GM23248 (cell line): ENCODE measurements around the gene FAM25A. TPM values are rescaled to one million over a fixed set of nuclear protein-coding genes. Genes with fewer than 3 reads are reported as not detected.
"Not testable (repeated sequence)": the region's sequence is repeated elsewhere in the genome, so short reads cannot be mapped to it uniquely, and the experiment has no call there.

Experiments used
- DNase-seq: peaks from one replicate; pipeline ENCODE4 v3.0.0-alpha.2; 2015
- H2AFZ ChIP-seq: fragments of 200-600 bp; sonication (generic); 2 replicates; pipeline ENCODE4 v1.6.1; 2016; ENCODE audit warnings: antibody characterized with exemption
- H3F3A ChIP-seq: fragments of 200-600 bp; sonication (generic); 2 replicates; pipeline ENCODE4 v1.6.1; 2016; ENCODE audit warnings: mild to moderate bottlenecking, antibody characterized with exemption, mixed run types; ENCODE audit not compliant: insufficient read depth
- H3K27ac ChIP-seq: fragments of 200-600 bp; sonication (generic); 2 replicates; pipeline ENCODE4 v1.5.1; 2016; ENCODE audit warnings: mild to moderate bottlenecking
- H3K27me3 ChIP-seq: fragments of 200-600 bp; sonication (generic); replicated peaks from 2 replicates; pipeline ENCODE4 v1.6.1; 2016; ENCODE audit warnings: mild to moderate bottlenecking; ENCODE audit not compliant: insufficient read depth
- H3K36me3 ChIP-seq: fragments of 200-600 bp; sonication (generic); 2 replicates; pipeline ENCODE4 v1.6.1; 2016; ENCODE audit warnings: low read depth, mild to moderate bottlenecking
- H3K4me1 ChIP-seq: fragments of 200-600 bp; sonication (generic); 2 replicates; pipeline ENCODE4 v1.6.1; 2016; ENCODE audit warnings: mild to moderate bottlenecking; ENCODE audit not compliant: insufficient read depth
- H3K4me2 ChIP-seq: fragments of 200-600 bp; sonication (generic); one replicate; pipeline ENCODE4 v1.6.1; 2016; ENCODE audit warnings: mild to moderate bottlenecking; ENCODE audit not compliant: unreplicated experiment
- H3K4me3 ChIP-seq: fragments of 200-600 bp; sonication (generic); 2 replicates; pipeline ENCODE4 v1.5.1; 2016; ENCODE audit warnings: mild to moderate bottlenecking
- H3K79me2 ChIP-seq: fragments of 200-600 bp; sonication (generic); 2 replicates; pipeline ENCODE4 v1.6.1; 2016; ENCODE audit warnings: mild to moderate bottlenecking; ENCODE audit not compliant: insufficient read depth
- H3K9ac ChIP-seq: fragments of 200-600 bp; sonication (generic); 2 replicates; pipeline ENCODE4 v1.6.1; 2016; ENCODE audit warnings: mild to moderate bottlenecking
- H3K9me2 ChIP-seq: fragments of 200-600 bp; sonication (generic); 2 replicates; pipeline ENCODE4 v1.6.1; 2016; ENCODE audit warnings: mixed run types, mild to moderate bottlenecking, moderate library complexity; ENCODE audit not compliant: insufficient read depth
- H3K9me3 ChIP-seq: fragments of 200-600 bp; sonication (generic); one replicate; pipeline ENCODE4 v1.6.1; 2017; ENCODE audit warnings: low read depth
- H4K20me1 ChIP-seq: fragments of 200-600 bp; sonication (generic); 2 replicates; pipeline ENCODE4 v1.6.0; 2016; ENCODE audit not compliant: insufficient read depth
- EZH2 ChIP-seq: fragments of 200-600 bp; sonication (generic); IDR thresholded peaks from 2 replicates; pipeline ENCODE4 v1.6.1; 2018; ENCODE audit warnings: antibody characterized with exemption, mild to moderate bottlenecking; ENCODE audit not compliant: insufficient read depth, poor library complexity, severe bottlenecking
- EZH2phosphoT487 ChIP-seq: fragments of 200-600 bp; sonication (generic); IDR thresholded peaks from 2 replicates; pipeline ENCODE4 v1.6.1; 2018; ENCODE audit warnings: antibody characterized with exemption, moderate library complexity, mild to moderate bottlenecking, low read depth; ENCODE audit not compliant: insufficient read depth
- WGBS, 2 experiments: methylation state at CpG; one replicate each; pipeline ENCODE4 v1.1.6; 2015 to 2017; ENCODE audit warnings: low lambda C conversion rate in 2 of 2, low coverage in 1 of 2; ENCODE audit errors: missing lambda C conversion rate in 2 of 2; 5-methylcytosine and 5-hydroxymethylcytosine counted together
- in situ Hi-C: fragments of 300-500 bp; cut with MboI; formaldehyde crosslinking; loops from 2 replicates; pipeline ENCODE4 v1.15.0; 2020
- polyA plus RNA-seq: library from polyadenylated mRNA; unstranded; fragments of >200 nt; fragmentation: Nextera tagmentation; extraction: Ambion mirVana; gene quantifications from 2 replicates; pipeline ENCODE4 v1.2.1, GENCODE V29; 2016
- total RNA-seq: library from RNA; depleted of rRNA; stranded (reverse); fragments of >200 nt; shearing (Covaris generic); gene quantifications from 2 replicates; pipeline ENCODE4 v1.2.3, GENCODE V29; 2014

FAM25A gene
- total and polyA plus RNA-seq, 2 experiments from 2014 or later = not detected

- H3F3A ChIP-seq, H3K36me3 ChIP-seq, H3K27me3 ChIP-seq, H3K9ac ChIP-seq, in situ Hi-C loops, H3K4me3 ChIP-seq, H3K9me3 ChIP-seq, H4K20me1 ChIP-seq, DNase-seq, H3K27ac ChIP-seq, H2AFZ ChIP-seq, H3K4me2 ChIP-seq, H3K9me2 ChIP-seq, H3K79me2 ChIP-seq: not testable (repeated sequence)
- peaks cover 19% of the 10 kb centered on the region for H3K4me1 ChIP-seq
- 87 to 89% methylated on average over 15 to 17 of the region's 17 CpGs for WGBS, 2 experiments
Measured at GRCh38 chr10:87026747-87027508, 6.8 kb downstream of the FAM25A start.

- H3K27ac ChIP-seq, H2AFZ ChIP-seq, in situ Hi-C loops, H3K4me2 ChIP-seq, H3K9ac ChIP-seq, DNase-seq, H3K36me3 ChIP-seq, H3K4me3 ChIP-seq, H3K9me3 ChIP-seq, H4K20me1 ChIP-seq, H3K4me1 ChIP-seq, H3K79me2 ChIP-seq, H3K9me2 ChIP-seq, H3K27me3 ChIP-seq, H3F3A ChIP-seq: not testable (repeated sequence)
- WGBS, 2 experiments = 93 to 100% methylated on average over 1 of the region's 1 CpG
Measured at GRCh38 chr10:87030419-87030818, 10.3 kb downstream of the FAM25A start.

- no peaks in the 10 kb centered on the region for H3K9me2 ChIP-seq
- H3F3A ChIP-seq = no peaks in the 10 kb centered on the region; the same call in 1 of the 2 replicates
- TF ChIP-seq EZH2phosphoT487 (no peak), EZH2 (no peak)
- no peaks in the 10 kb centered on the region for H3K36me3 ChIP-seq
- H3K4me3 ChIP-seq = no peak overlapping the region
- peaks cover 3% of the 10 kb centered on the region for H3K4me1 ChIP-seq
- H3K9ac ChIP-seq = no peak overlapping the region
- no peak overlapping the region for H3K4me2 ChIP-seq
- 87 to 91% methylated on average over 19 to 27 of the region's 28 CpGs for WGBS, 2 experiments
- H3K27me3 ChIP-seq = no peaks in the 10 kb centered on the region
- H3K9me3 ChIP-seq = no peaks in the 10 kb centered on the region
- H2AFZ ChIP-seq = no peak overlapping the region
- no peak overlapping the region for H3K27ac ChIP-seq
- no peaks in the 10 kb centered on the region for H4K20me1 ChIP-seq
- in situ Hi-C loops = no loop called here
- H3K79me2 ChIP-seq = no peaks in the 10 kb centered on the region
- DNase-seq = no peak
Measured at GRCh38 chr10:87030912-87031635, 11.0 kb downstream of the FAM25A start.

- Histone ChIP-seq H2AFZ (no peak overlapping the region), H3K4me2 (no peak overlapping the region), H3K9me3 (no peaks in the 10 kb centered on the region), H3K36me3 (no peaks in the 10 kb centered on the region), H3K9ac (no peak overlapping the region), H3K79me2 (no peaks in the 10 kb centered on the region), H3K27me3 (no peaks in the 10 kb centered on the region), H4K20me1 (no peaks in the 10 kb centered on the region), H3F3A (no peaks in the 10 kb centered on the region; the same call in 1 of the 2 replicates), H3K4me3 (no peak overlapping the region), H3K4me1 (no peaks in the 10 kb centered on the region), H3K9me2 (no peaks in the 10 kb centered on the region), H3K27ac (no peak overlapping the region)
- no peak for TF ChIP-seq EZH2
- TF ChIP-seq EZH2phosphoT487 = no peak
- 93 to 100% methylated on average over 1 of the region's 1 CpG for WGBS, 2 experiments
- in situ Hi-C loops = no loop called here
- no peak for DNase-seq
Measured at GRCh38 chr10:87036623-87037022, 16.5 kb downstream of the FAM25A start.
